Naive thymus-derived CD8-positive, alpha-beta T cell (primary cell): ENCODE data around the gene PSAP. TPM values are rescaled to one million over a fixed set of nuclear protein-coding genes. Genes with fewer than 3 reads are reported as not detected.

Experiments used
- ATAC-seq, 2 donors: fragments of 150-1000 bp; cut with Tn5 transposase in 1 of 2; sonication (Bioruptor Pico), chemical (Tn5 transposase) in 1 of 2; 1 replicate in 1 of 2; 2 replicates in 1 of 2; pipeline ENCODE4 v1.10.0; 2021; ENCODE audit warnings: mild to moderate bottlenecking in 2 of 2, moderate library complexity in 2 of 2
- POLR2A ChIA-PET: fragments of 350-600 bp; sonication (Branson Sonifier 250); formaldehyde crosslinking; loops from one replicate; lab custom pipeline; 2021; ENCODE audit warnings: antibody characterized with exemption; lab: Charles Lee
- DNase-seq, 10 donors: peaks; one replicate each; pipeline versions ENCODE4 v3.0.0 to v3.0.0-alpha.2; 2020 to 2022
- H3K27ac Mint-ChIP-seq, 10 donors: one replicate each; pipeline ENCODE4 v1.8.0; 2020 to 2022; ENCODE audit warnings: mild to moderate bottlenecking in 10 of 10, mixed read lengths in 10 of 10, moderate library complexity in 4 of 10, inconsistent platforms in 1 of 10
- H3K27me3 Mint-ChIP-seq, 5 donors: one replicate each; pipeline ENCODE4 v1.8.0; 2021 to 2022; ENCODE audit warnings: mixed read lengths in 5 of 5
- H3K36me3 Mint-ChIP-seq, 3 donors: one replicate each; pipeline ENCODE4 v1.8.0; 2020 to 2022; ENCODE audit warnings: mixed read lengths in 3 of 3, mild to moderate bottlenecking in 2 of 3, inconsistent platforms in 1 of 3
- H3K4me1 Mint-ChIP-seq, 4 donors: one replicate each; pipeline ENCODE4 v1.8.0; 2021 to 2022; ENCODE audit warnings: mixed read lengths in 4 of 4
- H3K4me3 Mint-ChIP-seq, 10 donors: one replicate each; pipeline ENCODE4 v1.8.0; 2020 to 2022; ENCODE audit warnings: mild to moderate bottlenecking in 10 of 10, mixed read lengths in 10 of 10, moderate library complexity in 6 of 10, inconsistent platforms in 1 of 10
- H3K9me3 Mint-ChIP-seq, 9 donors: one replicate each; pipeline ENCODE4 v1.8.0; 2020 to 2022; ENCODE audit warnings: mixed read lengths in 9 of 9, mild to moderate bottlenecking in 3 of 9, inconsistent platforms in 1 of 9, moderate library complexity in 1 of 9
- polyA plus RNA-seq, 3 donors: library from polyadenylated mRNA; unstranded; fragments of 300-500 nt; fragmentation: Illumina TruSeq; gene quantifications; one replicate each; pipeline ENCODE4 v1.2.3, GENCODE V29; 2021
- total RNA-seq, 8 experiments: library from RNA in 2 of 8; stranded (reverse) in 2 of 8; gene quantifications; one replicate each; pipeline ENCODE4 v1.2.3 and lab custom pipeline; 2021 to 2026

Gene PSAP
- total and polyA plus RNA-seq, 5 experiments from 2014 or later: 203 to 442 (median 389) TPM

DNA sequence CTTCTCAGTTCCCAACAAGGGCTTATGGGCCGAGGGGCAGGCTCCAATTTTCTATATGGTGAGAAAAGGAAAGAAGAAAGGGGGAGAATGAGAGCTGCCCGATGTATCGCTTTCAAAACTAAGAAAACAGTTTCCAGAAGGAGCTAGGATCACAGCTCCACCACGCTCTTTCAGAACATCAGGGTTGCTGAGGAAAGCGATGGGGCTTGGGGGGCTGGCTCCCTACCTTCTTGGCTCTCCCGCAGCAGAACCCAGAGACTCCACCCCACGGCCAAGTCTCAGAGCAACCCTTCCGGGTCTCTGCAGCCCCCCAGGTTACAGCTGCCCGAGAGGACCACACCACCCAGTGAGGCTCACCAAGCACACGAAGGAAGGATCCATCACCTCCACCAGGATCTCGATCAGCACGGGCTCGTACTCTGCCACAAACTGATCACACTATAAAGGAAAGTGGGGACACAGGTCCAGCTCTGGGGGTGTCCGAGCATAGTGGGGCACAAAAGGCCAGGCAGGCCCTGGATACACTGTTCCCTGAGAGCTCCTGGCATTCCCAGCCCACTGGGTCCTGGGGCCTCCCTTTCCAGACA lies 32.3 kb downstream of the PSAP start:
- Mint-ChIP-seq H3K27me3 (no peaks in the 10 kb centered on the region), H3K36me3 (peaks cover 0 to 77% (median 13%) of the 10 kb centered on the region in 3 donors), H3K9me3 (no peaks in the 10 kb centered on the region), H3K4me3 (no peak overlapping the region), H3K4me1 (peaks cover 0 to 19% (median 4%) of the 10 kb centered on the region in 4 donors), H3K27ac (peak overlapping the region in 4 of 10 donors; percentile 15 to 63 (median 50))
- DNase-seq (no peak), ATAC-seq (no peak)
- POLR2A ChIA-PET: interaction anchor here (1.3 to 1.9 kb wide), 2 partner anchors 11 to 46 kb away, joined by 3 to 4 read pairs; partner anchors contain the start of gene VSIR

GRCh38 chr10:71817831-71818655 lies 33.0 kb downstream of the PSAP start:
- DNase-seq (no peak), ATAC-seq (no peak)
- POLR2A ChIA-PET: interaction anchor here (1.3 to 1.9 kb wide), 2 partner anchors 12 to 45 kb away, joined by 3 to 4 read pairs; partner anchors contain the start of gene VSIR
- peaks cover 0 to 73% (median 13%) of the 10 kb centered on the region in 3 donors for H3K36me3 Mint-ChIP-seq
- H3K9me3 Mint-ChIP-seq: no peaks in the 10 kb centered on the region
- peak overlapping the region in 5 of 10 donors; percentile 40 to 63 (median 51) for H3K27ac Mint-ChIP-seq
- H3K4me1 Mint-ChIP-seq: peaks cover 0 to 18% (median 4%) of the 10 kb centered on the region in 4 donors
- no peaks in the 10 kb centered on the region for H3K27me3 Mint-ChIP-seq
- H3K4me3 Mint-ChIP-seq: no peak overlapping the region

DNA sequence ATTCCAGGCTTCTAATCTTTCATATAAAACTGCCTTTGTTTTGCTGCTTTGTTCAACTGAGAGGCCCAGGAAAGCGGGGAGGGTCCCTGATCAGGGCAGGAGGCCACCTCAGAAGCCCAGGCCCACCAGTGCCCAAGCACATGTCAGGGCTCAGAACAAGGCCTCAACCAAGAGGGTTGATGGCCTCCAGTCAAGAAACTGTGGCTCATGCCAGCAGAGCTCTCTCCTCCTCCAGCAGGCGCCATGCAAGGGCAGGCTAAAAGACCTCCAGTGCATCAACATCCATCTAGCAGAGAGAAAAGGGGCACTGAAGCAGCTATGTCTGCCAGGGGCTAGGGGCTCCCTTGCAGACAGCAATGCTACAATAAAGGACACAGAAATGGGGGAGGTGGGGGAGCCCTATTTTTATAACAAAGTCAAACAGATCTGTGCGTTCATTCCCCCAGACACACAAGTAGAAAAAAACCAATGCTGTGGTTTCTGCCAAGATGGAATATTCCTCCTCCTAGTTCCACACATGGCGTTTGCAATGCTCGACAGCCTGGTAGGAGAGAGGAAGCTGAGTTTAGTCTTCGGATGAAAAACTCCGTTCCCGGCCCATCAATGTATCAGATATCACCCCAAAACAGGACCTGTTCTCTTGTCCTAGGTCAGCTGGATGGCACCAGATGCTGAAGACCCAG lies 34.0 kb downstream of the PSAP start:
- Mint-ChIP-seq H3K27ac (peak overlapping the region in 5 of 10 donors; percentile 22 to 68 (median 52)), H3K36me3 (peaks cover 0 to 67% (median 13%) of the 10 kb centered on the region in 3 donors)
- ATAC-seq: no peak

GRCh38 chr10:71816421-71816851 lies 34.6 kb downstream of the PSAP start:
- DNase-seq: no peak
- Mint-ChIP-seq H3K27ac (peak overlapping the region in 1 of 10 donors; percentile 68), H3K9me3 (no peaks in the 10 kb centered on the region), H3K4me3 (no peak overlapping the region), H3K4me1 (peaks cover 0 to 5% (median 1%) of the 10 kb centered on the region in 4 donors), H3K36me3 (peaks cover 0 to 61% (median 13%) of the 10 kb centered on the region in 3 donors), H3K27me3 (no peaks in the 10 kb centered on the region)
- POLR2A ChIA-PET: interaction anchor here (1.1 kb wide), 1 partner anchor 9 kb away, joined by 3 read pairs; no protein-coding TSS in a partner anchor
- no peak for ATAC-seq

More for the DNA sequence above, 34.0 kb downstream of the PSAP start:
- DNase-seq: no peak
- no peaks in the 10 kb centered on the region for H3K9me3 Mint-ChIP-seq
- H3K27me3 Mint-ChIP-seq: no peaks in the 10 kb centered on the region
- POLR2A ChIA-PET: interaction anchor here (1.1 kb wide), 1 partner anchor 10 kb away, joined by 3 read pairs; no protein-coding TSS in a partner anchor
- no peak overlapping the region for H3K4me3 Mint-ChIP-seq
- peaks cover 0 to 11% (median 1%) of the 10 kb centered on the region in 4 donors for H3K4me1 Mint-ChIP-seq

DNA sequence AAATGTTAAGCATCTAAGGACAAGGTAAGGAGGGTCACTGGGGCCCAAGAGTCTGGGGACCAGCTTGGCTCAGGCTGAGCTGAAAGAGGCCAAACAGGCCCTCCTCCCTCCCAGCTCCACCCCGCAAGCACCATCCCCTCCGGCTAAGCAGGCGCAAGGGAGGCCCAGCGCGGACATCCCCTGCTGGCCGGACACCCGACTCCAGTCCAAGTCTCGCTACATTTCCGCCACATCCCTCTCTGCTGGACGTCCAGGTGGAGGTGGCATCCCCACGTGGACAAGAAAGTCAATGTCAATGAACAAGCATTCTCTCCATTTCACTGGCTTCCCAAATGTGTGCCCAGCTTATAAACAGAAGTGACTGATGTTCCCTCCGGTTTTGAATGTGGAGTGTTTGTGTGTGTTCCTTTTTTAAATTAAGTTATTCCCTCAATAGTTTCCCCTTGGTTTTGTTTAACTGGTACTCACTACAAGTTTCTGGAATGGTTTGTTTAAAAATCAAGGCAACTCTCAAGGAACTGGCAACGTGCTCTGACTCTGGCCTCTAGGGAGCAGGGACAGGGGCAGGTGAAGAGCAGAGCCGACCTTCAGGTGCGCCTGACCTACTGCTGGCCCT lies 35.4 kb downstream of the PSAP start:
- Mint-ChIP-seq H3K27me3 (no peaks in the 10 kb centered on the region), H3K27ac (peak overlapping the region in 2 of 10 donors; percentile 49 to 58), H3K4me3 (no peak overlapping the region), H3K4me1 (peaks cover 0 to 2% (median 0%) of the 10 kb centered on the region in 4 donors), H3K9me3 (no peaks in the 10 kb centered on the region), H3K36me3 (peaks cover 0 to 53% (median 10%) of the 10 kb centered on the region in 3 donors)
- ATAC-seq: no peak
- POLR2A ChIA-PET: interaction anchor here (1.1 kb wide), 1 partner anchor 8 kb away, joined by 3 read pairs; no protein-coding TSS in a partner anchor
- no peak for DNase-seq

DNA sequence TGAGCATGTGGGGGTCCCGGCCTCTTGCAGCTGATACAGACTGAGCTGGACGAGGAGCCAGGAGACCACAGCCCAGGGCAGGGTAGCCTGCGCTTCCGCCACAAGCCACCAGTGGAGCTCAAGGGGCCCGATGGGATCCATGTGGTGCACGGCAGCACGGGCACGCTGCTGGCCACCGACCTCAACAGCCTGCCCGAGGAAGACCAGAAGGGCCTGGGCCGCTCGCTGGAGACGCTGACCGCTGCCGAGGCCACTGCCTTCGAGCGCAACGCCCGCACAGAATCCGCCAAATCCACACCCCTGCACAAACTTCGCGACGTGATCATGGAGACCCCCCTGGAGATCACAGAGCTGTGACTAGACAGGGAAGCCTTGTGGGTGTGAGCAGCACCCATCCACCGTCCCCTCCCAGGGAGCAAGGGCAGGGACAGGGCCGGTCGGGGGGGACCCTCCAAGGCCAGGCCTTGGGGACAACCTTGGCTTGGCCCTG lies 36.1 kb downstream of the PSAP start:
- Mint-ChIP-seq H3K4me3 (no peak overlapping the region), H3K36me3 (peaks cover 0 to 46% (median 10%) of the 10 kb centered on the region in 3 donors), H3K27ac (peak overlapping the region in 3 of 10 donors; percentile 34 to 93 (median 43)), H3K27me3 (no peaks in the 10 kb centered on the region), H3K9me3 (no peaks in the 10 kb centered on the region), H3K4me1 (peaks cover 0 to 2% (median 0%) of the 10 kb centered on the region in 4 donors)
- no peak for ATAC-seq
- POLR2A ChIA-PET: no interaction called here
- no peak for DNase-seq

DNA sequence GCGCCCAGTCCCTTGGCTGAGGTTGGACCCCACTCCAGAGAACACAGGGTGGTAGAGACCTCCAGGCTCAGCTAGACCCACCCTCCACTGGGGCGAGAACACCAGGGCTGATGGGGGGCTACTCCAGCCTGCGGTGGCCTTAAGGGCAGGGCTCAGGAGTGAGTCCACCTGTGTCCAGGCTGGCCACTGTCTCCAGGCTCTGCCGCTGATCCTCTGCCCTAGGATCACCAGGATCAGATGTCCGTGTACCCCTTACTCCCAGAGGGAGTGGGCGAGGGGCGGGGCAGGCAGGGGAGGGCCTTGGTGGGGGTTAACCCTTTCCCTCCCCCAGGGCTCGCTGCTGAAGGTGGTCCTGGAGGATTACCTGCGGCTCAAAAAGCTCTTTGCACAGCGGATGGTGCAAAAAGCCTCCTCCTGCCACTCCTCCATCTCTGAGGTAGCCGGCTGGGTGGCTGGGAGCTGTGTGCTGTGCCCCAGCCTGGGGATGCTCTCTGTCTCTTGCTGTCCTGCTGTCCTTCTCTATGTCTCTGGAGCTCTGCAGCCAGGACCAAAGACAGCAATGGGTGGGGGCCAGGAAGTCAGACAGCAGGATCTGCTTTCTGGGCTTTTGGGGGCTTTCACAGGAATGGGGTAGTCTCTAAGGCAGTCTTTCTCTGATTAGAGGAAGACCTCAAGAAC lies 38.0 kb downstream of the PSAP start:
- DNase-seq (no peak), ATAC-seq (no peak)
- no peaks in the 10 kb centered on the region for H3K27me3 Mint-ChIP-seq
- H3K4me1 Mint-ChIP-seq: peaks cover 0 to 2% (median under 1%) of the 10 kb centered on the region in 4 donors
- H3K27ac Mint-ChIP-seq: peak overlapping the region in 1 of 10 donors; percentile 20
- H3K36me3 Mint-ChIP-seq: peaks cover 0 to 27% (median 8%) of the 10 kb centered on the region in 3 donors
- no peak overlapping the region for H3K4me3 Mint-ChIP-seq
- POLR2A ChIA-PET: interaction anchor here (0.6 to 1.6 kb wide), 4 partner anchors 39 to 149 kb away, joined by 3 to 4 read pairs (median 4); partner anchors contain the start of genes PSAP and VSIR
- H3K9me3 Mint-ChIP-seq: no peaks in the 10 kb centered on the region

DNA sequence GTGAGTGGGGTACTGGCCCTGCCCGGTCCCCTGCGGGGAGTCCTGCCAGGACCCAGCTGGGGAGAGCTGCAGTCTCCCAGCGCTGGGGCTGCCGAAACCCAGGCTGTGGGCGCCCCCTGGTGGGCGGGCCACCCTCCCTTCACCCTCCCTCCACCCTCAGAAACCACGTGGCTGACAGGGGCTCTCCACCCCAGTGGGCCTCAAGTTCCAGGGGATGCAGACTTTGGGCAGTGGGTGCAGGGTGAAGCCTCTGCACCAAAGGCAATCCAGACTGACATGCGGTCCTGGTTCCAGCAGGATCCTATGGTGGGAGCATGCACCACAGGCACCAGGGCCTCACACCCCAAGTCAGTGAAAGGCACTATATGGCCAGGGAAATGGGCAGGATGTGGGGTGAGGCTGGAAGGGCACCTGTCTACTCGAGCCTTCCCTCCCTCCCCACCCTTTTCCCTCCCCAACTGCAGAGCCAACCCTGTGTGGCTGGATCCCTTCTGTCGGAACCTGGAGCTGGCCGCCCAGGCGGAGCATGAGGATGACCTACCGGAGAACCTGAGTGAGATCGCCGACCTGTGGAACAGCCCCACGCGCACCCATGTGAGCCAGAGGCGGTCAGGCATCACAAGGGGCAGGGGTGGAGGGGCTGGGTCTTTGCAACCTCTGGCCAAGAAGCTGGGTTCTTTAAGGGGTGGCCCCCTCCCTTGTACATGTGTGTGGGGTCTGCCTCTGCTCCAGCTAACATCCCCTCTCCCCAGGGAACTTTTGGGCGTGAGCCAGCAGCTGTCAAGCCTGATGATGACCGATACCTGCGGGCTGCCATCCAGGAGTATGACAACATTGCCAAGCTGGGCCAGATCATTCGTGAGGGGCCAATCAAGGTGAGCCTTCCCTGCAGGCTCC lies 38.8 kb downstream of the PSAP start:
- peak overlapping the region in 2 of 10 donors; percentile 24 to 43 for H3K27ac Mint-ChIP-seq
- peaks cover 0 to 2% (median under 1%) of the 10 kb centered on the region in 4 donors for H3K4me1 Mint-ChIP-seq
- POLR2A ChIA-PET: interaction anchor here (0.5 to 1.9 kb wide), 11 partner anchors 39 to 436 kb away, joined by 3 to 6 read pairs (median 4); partner anchors contain the start of gene PSAP
- H3K4me3 Mint-ChIP-seq: no peak overlapping the region
- peak; percentile 54 to 90 (median 79) for DNase-seq
- H3K27me3 Mint-ChIP-seq: no peaks in the 10 kb centered on the region
- no peaks in the 10 kb centered on the region for H3K9me3 Mint-ChIP-seq
- ATAC-seq: peak; percentile 94 to 96
- peaks cover 0 to 19% (median 5%) of the 10 kb centered on the region in 3 donors for H3K36me3 Mint-ChIP-seq

DNA sequence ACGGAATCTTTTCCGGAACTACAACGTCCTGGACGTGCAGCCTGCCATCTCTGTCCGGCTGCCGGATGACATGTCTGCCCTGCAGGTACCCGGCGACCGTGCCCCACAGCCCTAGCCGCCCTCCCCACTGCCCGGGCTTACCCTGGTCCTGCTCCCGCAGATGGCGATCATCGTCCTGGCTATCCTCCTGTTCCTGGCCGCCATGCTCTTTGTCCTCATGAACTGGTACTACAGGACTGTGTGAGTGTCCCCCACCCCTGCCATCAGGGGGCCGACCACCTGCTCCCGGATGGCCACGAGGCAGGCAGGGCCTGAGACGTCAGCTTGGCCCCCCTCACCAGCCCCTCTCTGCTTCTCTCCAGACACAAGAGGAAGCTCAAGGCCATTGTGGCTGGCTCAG lies 39.7 kb downstream of the PSAP start:
- DNase-seq (no peak), ATAC-seq (no peak)
- H3K27me3 Mint-ChIP-seq: no peaks in the 10 kb centered on the region
- H3K4me3 Mint-ChIP-seq: no peak overlapping the region
- no peaks in the 10 kb centered on the region for H3K9me3 Mint-ChIP-seq
- POLR2A ChIA-PET: interaction anchor here (0.5 to 1.9 kb wide), 9 partner anchors 39 to 435 kb away, joined by 3 to 6 read pairs (median 4); no protein-coding TSS in a partner anchor
- H3K4me1 Mint-ChIP-seq: peaks cover 0 to 2% (median under 1%) of the 10 kb centered on the region in 4 donors
- H3K36me3 Mint-ChIP-seq: peaks cover 0 to 16% (median 0%) of the 10 kb centered on the region in 3 donors
- no peak overlapping the region for H3K27ac Mint-ChIP-seq

- H3K27ac Mint-ChIP-seq: no peak overlapping the region
Measured at GRCh38 chr10:71810048-71810750, 40.9 kb downstream of the PSAP start.

More at GRCh38 chr10:71810048-71810750, 40.9 kb downstream of the PSAP start:
- DNase-seq (no peak), ATAC-seq (no peak)
- POLR2A ChIA-PET: interaction anchor here (0.7 to 1.9 kb wide), 3 partner anchors 34 to 97 kb away, joined by 5 to 6 read pairs (median 5); no protein-coding TSS in a partner anchor
- Mint-ChIP-seq H3K4me3 (no peak overlapping the region), H3K4me1 (peaks cover 0 to 2% (median under 1%) of the 10 kb centered on the region in 4 donors), H3K9me3 (no peaks in the 10 kb centered on the region), H3K36me3 (peaks cover 0 to 8% (median 2%) of the 10 kb centered on the region in 3 donors), H3K27me3 (no peaks in the 10 kb centered on the region)
